ENCODE results near the gene FAM9C.
A peak's percentile ranks its signal among the peaks of the same experiment; 100 is the strongest.
"Not testable (repeated sequence)": the region's sequence is repeated elsewhere in the genome, so short reads cannot be mapped to it uniquely, and the experiment has no call there.

FAM9C gene

GRCh38 chrX:13044441-13044840 is at the start of gene FAM9C:
Gene FAM9C (minus strand): TSS chrX:13044620. CDS start chrX:13043789, 831 bp downstream.
- no peak for DNase-seq (ENCODE audit: low read depth)

DNA sequence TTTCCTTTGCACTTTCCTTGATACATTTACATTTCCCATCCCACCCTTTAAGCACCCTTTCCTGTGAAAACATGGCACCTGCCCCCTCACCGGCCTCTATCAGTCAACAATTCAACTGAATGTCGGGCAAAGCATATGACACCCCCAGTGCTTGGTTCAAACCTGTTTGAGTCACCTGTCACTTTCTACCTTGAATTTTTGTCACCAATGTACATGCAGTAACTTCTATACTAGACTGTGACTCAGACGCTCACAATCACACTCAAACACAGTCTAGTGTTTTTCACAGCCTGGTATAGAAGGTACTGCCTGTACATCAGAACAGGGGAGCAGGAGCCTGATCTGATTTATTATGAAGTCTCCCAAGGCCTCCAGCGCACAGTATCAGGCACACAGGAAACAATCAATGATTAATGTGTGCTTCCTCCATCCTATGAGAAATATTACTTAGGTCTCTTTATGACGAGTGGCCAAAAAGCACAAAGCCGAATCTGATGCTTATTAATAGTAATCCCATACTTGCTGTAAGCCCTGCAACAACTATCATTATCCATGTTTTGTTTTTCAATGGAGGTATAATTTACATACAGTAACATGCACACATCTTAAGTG is 49.2 kb upstream of the FAM9C start:
- DNase-seq (ENCODE audit: low read depth) = no peak

DNA sequence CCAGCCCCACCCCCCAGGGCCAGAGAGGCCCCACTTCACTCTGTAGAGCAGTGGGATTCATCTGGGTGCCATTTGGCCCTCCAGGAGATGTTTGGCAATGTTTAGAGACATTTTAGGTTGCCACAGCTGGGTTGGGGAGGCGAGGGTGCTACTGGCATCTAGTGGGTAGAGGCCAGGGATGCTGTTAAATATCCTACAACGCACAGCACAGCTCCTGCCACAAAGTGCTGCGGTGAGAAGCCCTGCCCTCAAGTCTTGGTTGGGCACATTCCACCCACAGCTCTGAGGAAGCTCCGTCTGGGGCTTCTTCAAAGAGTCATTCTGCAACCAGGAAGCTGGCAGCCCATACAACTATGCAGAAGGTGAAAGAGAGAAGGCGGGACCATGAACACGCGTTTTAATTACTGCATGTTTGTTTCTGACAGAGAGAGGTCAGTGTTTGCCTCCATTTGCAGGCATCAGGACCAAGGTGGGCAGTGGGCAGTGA is 48.1 kb upstream of the FAM9C start:
- DNase-seq (ENCODE audit: low read depth) = no peak

GRCh38 chrX:13091111-13091765 is 46.8 kb upstream of the FAM9C start:
- no peak for DNase-seq (ENCODE audit: low read depth)

GRCh38 chrX:13090339-13091110 is 46.1 kb upstream of the FAM9C start:
- DNase-seq (ENCODE audit: low read depth) = no peak

DNA sequence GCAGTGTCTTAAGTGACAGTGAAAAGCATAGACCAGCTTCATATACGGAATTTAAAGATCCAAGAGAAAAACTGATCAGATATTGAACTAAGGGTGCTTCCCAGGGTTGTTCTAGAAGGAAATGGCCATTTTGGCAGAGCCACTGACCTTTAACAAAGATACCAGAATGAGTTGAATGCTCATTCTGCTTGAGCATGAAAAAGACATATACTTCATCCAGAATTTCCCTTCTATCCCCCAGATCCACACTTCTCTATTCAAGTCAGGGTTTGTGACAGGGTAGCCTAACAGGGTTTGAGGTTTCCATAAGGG is 45.6 kb upstream of the FAM9C start:
- no peak for DNase-seq (ENCODE audit: low read depth)

DNA sequence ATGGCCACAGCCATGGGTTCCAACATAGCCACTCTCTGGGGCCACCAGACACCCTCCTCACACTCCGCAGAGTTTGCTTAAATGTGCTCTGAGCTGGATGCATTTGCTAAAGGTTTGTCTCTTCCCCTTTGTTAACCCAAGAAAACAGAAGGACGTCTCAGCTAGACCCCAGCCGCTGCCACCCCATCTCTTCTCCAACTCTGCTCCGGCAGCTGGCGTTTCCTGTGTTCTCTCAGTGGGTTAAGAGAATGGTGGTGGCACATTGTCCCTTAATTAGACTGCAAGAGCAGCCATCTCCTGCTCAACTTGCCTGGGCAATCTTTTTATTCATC is 43.7 kb upstream of the FAM9C start:
- no peak for DNase-seq (ENCODE audit: low read depth)

- peak; percentile 54 for DNase-seq (ENCODE audit: low read depth)
Observed at GRCh38 chrX:13087322-13088155, 43.1 kb upstream of the FAM9C start.

DNA sequence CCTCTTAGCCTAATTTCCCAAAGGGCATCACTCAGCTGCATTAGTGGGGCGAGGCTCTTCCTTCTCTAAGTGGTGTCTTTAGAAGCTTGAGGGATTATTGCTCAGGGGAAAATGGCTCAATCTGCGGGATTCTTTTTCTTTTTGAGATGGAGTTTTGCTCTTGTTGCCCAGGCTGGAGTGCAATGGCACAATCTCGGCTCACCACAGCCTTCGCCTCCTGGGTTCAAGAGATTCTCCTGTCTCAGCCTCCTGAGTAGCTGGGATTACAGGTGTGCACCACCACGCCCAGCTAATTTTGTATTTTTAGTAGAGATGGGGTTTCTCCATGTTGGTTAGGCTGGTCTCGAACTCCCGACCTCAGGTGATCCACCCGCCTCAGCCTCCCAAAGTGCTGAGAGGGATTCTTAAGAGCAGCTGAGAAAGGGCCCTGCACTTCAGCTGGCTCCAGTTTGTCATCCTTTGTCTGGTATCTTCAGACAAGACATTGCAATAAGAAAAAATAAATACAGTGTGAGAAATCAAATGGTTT is 42.4 kb upstream of the FAM9C start:
- DNase-seq (ENCODE audit: low read depth) = not testable (repeated sequence)

DNA sequence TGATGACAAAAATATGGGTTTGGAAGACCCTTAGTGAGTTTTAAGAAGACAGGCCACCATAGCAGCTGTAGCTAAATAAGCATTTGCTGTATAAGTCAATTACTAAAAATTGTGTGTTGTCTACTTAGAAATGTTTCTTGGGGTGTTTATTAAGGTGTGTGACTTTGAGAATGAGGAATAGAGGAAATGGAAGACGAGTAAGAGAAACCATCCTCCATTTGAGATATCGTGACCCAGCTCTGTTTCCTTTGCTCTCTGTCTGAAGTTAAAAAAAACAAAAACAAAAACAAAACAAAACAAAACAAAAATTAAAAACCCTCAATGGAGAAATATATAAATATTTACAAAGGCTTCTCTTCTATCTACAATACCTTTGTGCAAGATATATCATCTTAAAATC is 41.7 kb upstream of the FAM9C start:
- no peak for DNase-seq (ENCODE audit: low read depth)

GRCh38 chrX:13085526-13085925 is 41.1 kb upstream of the FAM9C start:
- DNase-seq (ENCODE audit: low read depth) = no peak

DNA sequence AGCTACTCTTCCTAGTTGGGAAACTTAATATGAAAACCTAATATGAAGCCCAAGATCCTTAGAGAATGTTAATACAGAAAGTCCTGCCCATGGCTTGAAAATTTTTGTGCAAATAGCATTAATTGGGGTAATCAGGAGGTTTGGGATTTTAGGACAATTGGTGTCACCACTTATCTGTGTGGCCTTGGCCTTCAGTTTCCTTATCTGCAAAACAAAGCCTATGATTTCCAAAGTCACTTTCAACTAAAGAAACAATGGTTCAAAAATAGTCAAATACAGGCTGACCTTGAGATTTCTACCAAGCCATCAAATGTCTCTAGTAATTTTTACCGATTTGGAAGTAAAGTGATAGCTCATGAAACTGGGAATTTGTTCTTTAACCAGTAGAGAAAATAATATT is 40.2 kb upstream of the FAM9C start:
- no peak for DNase-seq (ENCODE audit: low read depth)

DNA sequence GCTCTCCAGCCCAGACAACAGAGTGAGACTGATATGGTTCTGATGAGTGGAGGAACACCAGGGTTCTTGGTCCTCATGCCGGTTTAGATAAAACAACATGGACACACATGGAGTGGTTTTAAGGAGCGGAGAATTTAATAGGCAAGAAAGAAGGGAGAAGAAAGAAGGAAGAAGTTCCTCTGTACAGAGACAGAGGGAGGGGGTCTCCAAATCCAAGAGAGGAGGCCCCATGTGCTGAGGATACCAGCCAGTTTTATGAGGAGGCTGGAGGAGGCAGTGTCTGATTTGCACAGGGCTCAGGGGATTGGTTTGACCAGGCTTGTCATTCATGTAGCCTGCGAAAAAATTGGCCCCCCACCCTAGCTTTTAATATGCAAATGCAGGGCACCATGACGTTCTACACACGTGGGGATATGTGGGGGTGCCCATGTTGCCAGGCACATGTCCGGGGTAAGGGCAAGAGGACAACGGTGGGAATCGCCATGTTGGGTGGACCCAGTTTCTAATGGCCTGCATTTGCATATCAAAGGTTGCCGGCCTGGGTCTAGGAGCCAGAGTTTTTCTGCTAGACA is 39.4 kb upstream of the FAM9C start:
- not testable (repeated sequence) for DNase-seq (ENCODE audit: low read depth)

DNA sequence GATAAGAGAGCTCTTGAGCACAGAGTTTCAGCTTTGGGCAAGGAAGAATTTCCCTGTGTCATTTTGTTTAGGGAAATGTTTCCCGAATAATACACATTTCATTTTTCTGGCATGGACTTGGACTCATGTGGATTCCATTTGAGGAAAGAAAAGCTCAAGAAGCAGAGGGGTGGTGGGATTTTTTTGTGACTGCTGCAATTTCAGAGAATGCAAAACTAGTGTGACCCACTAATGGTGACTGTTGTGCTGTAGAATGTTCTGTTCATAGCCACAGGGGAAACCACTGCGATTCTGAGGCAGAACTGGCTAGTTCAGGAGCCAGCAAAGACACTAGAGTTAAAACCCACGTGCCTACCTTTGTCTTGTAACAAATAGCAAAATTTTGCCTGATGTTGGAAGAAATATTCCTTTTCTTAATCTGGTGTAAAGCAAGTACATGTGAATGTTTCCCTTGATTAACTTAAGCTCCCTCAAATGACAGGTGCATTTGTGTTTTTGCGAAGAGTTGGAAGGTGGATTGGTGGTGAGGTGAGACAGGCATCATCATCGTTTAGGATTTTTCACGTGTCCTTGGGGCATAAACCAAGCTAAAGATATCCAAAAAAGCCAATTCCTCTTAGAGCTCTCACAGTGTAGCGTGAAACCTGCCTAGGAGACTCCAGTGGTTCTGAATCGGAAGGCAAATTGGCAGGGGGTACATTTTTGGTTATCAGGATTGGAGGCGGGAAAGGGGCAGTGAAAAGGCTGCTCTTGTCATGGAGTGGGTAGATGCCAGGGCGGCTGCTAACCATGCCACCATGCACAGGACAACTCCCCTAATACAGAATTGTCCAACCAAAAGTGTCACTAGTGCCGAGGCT is 38.0 kb upstream of the FAM9C start:
- no peak for DNase-seq (ENCODE audit: low read depth)

DNA sequence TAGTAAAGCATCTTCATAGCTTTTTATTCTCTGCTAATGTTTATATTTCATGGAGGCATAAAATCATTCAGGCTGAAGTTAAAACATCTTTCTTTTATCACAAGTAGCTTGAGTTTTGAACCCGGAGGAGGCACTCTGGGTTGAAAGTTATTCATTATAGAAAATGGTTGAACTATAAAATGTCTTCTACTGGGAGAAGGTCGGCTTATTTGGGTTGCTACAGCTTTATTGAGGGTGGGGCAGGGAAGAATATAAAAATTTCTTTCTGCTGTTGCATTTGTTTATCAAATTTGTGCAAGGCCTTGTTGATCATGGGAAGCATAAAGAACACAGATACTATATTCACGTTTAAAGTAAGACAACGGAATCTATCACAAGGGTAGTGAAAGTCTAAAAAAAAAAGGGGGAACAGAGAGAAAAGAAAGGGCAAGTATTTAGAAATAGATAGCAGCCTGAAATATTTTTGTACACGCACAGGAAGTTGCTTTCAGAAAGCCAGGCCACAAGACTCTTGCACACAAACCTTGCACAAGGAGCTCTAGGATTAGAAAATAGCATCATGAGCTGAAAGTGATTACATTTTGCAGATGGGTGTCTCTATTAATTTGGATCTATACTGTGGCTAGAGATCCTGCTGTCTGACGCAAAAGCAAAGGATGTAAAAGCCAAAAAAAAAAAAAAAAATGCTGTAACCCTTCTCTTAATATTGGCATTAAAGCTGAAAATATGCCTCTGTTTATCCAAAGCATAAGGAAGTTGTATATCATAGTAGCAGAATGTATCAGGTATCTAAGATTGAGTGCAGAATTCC is 37.2 kb upstream of the FAM9C start:
- DNase-seq (ENCODE audit: low read depth) = no peak

GRCh38 chrX:13080128-13080795 is 35.8 kb upstream of the FAM9C start:
- DNase-seq (ENCODE audit: low read depth) = no peak

- DNase-seq (ENCODE audit: low read depth) = no peak
Observed at GRCh38 chrX:13078739-13079444, 34.5 kb upstream of the FAM9C start.

DNA sequence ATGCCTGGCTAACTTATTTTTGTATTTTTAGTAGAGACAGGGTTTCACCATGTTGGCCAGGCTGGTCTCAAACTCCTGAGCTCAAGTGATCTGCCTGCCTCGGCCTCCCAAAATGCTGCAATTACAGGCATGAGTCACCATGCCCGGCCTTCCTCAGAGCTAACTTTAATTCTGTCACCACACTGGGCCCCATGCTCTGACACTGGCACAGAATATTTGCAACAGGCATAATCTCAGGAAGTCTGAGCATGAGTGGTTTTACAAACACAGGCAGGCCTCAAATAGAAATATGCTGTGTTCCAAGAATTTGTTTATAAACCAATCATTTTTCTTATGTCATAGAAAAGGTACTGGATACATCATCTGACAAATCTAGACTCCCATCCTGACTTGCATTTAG is 32.7 kb upstream of the FAM9C start:
- DNase-seq (ENCODE audit: low read depth) = no peak
